Measurements from ENCODE around the gene IST1. TPM values are rescaled to one million over a fixed set of nuclear protein-coding genes. Genes with fewer than 3 reads are reported as not detected.

IST1 gene
- total and polyA plus RNA-seq, 10 of the 15 experiments (the other 5 are each of a cell fraction or from before 2014, with no cell fraction given), result 97.3 to 293 (median 138) TPM

- intact Hi-C loops (cut with micrococcal nuclease; ENCODE audit: unreplicated experiment) (no loop called here), in situ Hi-C loops (cut with MboI) (no loop called here)
- 87% methylated on average over 4 of the region's 4 CpGs for WGBS (ENCODE audit: insufficient coverage, insufficient replicate concordance, low lambda C conversion rate, missing lambda C conversion rate)
- H3K4me3 ChIP-seq, result no peak overlapping the region
- RAD21 ChIA-PET (ENCODE audit: unreplicated experiment), result interaction anchor here (1.0 kb wide), 1 partner anchor 216 kb away, joined by 3 read pairs; no protein-coding TSS in a partner anchor
- H2AFZ ChIP-seq (ENCODE audit: control insufficient read depth, low read depth, low read length), result no peak overlapping the region
- H3K4me2 ChIP-seq (ENCODE audit: control insufficient read depth, insufficient read depth), result no peak overlapping the region
- H3K9me3 ChIP-seq (replicated peaks; ENCODE audit: control insufficient read depth, insufficient read depth, low read length), result no peaks in the 10 kb centered on the region
- H3K4me1 ChIP-seq (ENCODE audit: control insufficient read depth, insufficient read depth, low read length), result peaks cover 12% of the 10 kb centered on the region
- TF ChIP-seq PML (IDR thresholded peaks at IDR 0.05; ENCODE audit: low read length) (no peak), ZBTB4 (CRISPR knock-in tag; IDR thresholded peaks at IDR 0.05) (no peak), TCF7 (IDR thresholded peaks at IDR 0.05; ENCODE audit: borderline replicate concordance) (no peak), GATAD2B (conservative IDR thresholded peaks at IDR 0.05; ENCODE audit: low read depth) (no peak), MYB (IDR thresholded peaks at IDR 0.05; ENCODE audit: borderline replicate concordance, low read depth, low read length) (no peak), CBFB (IDR thresholded peaks at IDR 0.05; ENCODE audit: low read depth) (no peak), HCFC1 (IDR thresholded peaks at IDR 0.05; ENCODE audit: low read length) (no peak), RELB (IDR thresholded peaks at IDR 0.05; ENCODE audit: low read depth) (no peak), PAX8 (IDR thresholded peaks at IDR 0.05) (no peak), CHD2 (IDR thresholded peaks at IDR 0.05; ENCODE audit: borderline replicate concordance, low read depth, low read length) (no peak), MEF2B (IDR thresholded peaks at IDR 0.05; ENCODE audit: partially characterized antibody, poor library complexity, severe bottlenecking) (no peak), ZBTB11 (CRISPR knock-in tag; IDR thresholded peaks at IDR 0.05) (no peak)
- no peaks in the 10 kb centered on the region for H3K36me3 ChIP-seq (ENCODE audit: control insufficient read depth in 2 of 2, insufficient read depth in 2 of 2, low read length in 1 of 2)
- FAIRE-seq, result no peak
- H3K27ac ChIP-seq (ENCODE audit: control insufficient read depth, insufficient read depth), result no peak overlapping the region
- no TSS peak for BruUV-seq (replicated peaks)
- CTCF ChIA-PET, result interaction anchor here (1.2 kb wide), 1 partner anchor 121 kb away, joined by 3 read pairs; no protein-coding TSS in a partner anchor
- H3K79me2 ChIP-seq (ENCODE audit: control insufficient read depth, insufficient read depth, low read length), result no peaks in the 10 kb centered on the region
- ATAC-seq, result no peak
- no peak for DNase-seq (ENCODE audit: low read depth, low spot score)
- POLR2A ChIA-PET, result no interaction called here
- H3K9ac ChIP-seq (ENCODE audit: control insufficient read depth, insufficient read depth, low read length), result no peak overlapping the region
- H3K27me3 ChIP-seq (replicated peaks in 1 of 2; ENCODE audit: control insufficient read depth in 2 of 2, insufficient read depth in 2 of 2, low read length in 1 of 2), result no peaks in the 10 kb centered on the region
- SMC1A ChIA-PET (ENCODE audit: uncharacterized antibody, unreplicated experiment), result interaction anchor here (1.2 kb wide), 1 partner anchor 36 kb away, joined by 3 read pairs; no protein-coding TSS in a partner anchor
- no peaks in the 10 kb centered on the region for H4K20me1 ChIP-seq (ENCODE audit: control insufficient read depth, insufficient read depth)
These were observed 16.4 kb upstream of the IST1 start for GRCh38 chr16:71878911-71879310.

Measured in GM12878 (cell line).